Central memory CD8-positive, alpha-beta T cell (primary cell): Measurements from ENCODE around the gene CCR5AS.
"Not testable (repeated sequence)": the region's sequence is repeated elsewhere in the genome, so short reads cannot be mapped to it uniquely, and the experiment has no call there.

Source experiments
- ATAC-seq: fragments of 150-1000 bp; cut with Tn5 transposase; replicated peaks from 2 replicates; pipeline ENCODE4 v1.10.0; 2022; ENCODE audit warnings: mild to moderate bottlenecking, moderate FRiP score, moderate number of reproducible peaks; ENCODE audit not compliant: poor library complexity, severe bottlenecking; ENCODE audit errors: extremely low read depth
- DNase-seq, 2 donors: peaks; one replicate each; pipeline ENCODE4 v3.0.0; 2021; ENCODE audit warnings: low spot score in 2 of 2
- H3K27ac Mint-ChIP-seq: one replicate; pipeline ENCODE4 v1.8.0; 2022; ENCODE audit warnings: low read depth, mild to moderate bottlenecking, moderate library complexity, mixed read lengths
- H3K27me3 Mint-ChIP-seq: one replicate; pipeline ENCODE4 v1.8.0; 2022; ENCODE audit warnings: mixed read lengths
- H3K36me3 Mint-ChIP-seq: one replicate; pipeline ENCODE4 v1.8.0; 2022; ENCODE audit warnings: mild to moderate bottlenecking, moderate library complexity, mixed read lengths; ENCODE audit not compliant: insufficient read depth
- H3K4me1 Mint-ChIP-seq: one replicate; pipeline ENCODE4 v1.8.0; 2022; ENCODE audit warnings: mixed read lengths
- H3K4me3 Mint-ChIP-seq: one replicate; pipeline ENCODE4 v1.8.0; 2022; ENCODE audit warnings: mild to moderate bottlenecking, moderate library complexity, mixed read lengths
- H3K9me3 Mint-ChIP-seq: one replicate; pipeline ENCODE4 v1.8.0; 2022; ENCODE audit warnings: mixed read lengths

The CCR5AS gene

DNA sequence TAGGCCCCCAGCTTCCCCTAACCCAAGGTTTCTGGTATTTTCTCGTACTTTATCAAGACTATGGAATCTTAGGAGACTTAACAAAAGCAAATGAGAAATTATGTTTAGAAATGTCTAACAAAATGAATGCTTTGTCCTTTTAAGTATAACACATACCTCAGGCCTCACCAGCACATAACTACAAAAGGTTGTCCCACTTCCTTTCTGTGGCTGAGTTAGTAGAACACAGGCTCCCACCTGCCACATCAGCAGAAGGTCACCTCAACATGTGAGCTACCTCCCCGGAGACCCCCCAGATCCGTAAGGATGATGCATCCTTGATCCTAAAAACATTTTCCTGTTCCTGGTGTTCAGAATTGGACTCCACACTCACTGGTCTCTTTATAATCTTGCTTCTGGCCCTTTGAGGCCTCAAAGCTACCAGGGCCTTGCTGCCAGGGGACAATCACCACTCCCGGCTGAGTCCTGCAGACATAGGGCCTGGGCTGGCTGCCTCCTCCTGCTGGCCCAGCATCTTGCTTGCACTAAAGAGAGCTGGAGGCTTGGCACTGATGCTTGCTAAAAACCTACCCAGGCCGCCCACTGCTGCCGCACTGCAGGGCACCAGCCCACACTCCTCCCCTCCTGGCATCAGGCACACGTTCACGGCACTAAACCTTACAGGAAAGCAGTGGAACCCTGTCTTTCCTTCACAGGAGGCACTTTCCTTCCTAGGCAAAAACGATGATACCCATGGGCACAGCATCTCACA, 3.0 kb upstream of the CCR5AS start:
- no peak overlapping the region for H3K4me3 Mint-ChIP-seq
- H3K27me3 Mint-ChIP-seq = no peaks in the 10 kb centered on the region
- peaks cover 27% of the 10 kb centered on the region for H3K4me1 Mint-ChIP-seq
- no peaks in the 10 kb centered on the region for H3K36me3 Mint-ChIP-seq
- DNase-seq (no peak), ATAC-seq (no peak)
- no peaks in the 10 kb centered on the region for H3K9me3 Mint-ChIP-seq
- H3K27ac Mint-ChIP-seq = peak overlapping the region; percentile 32

DNA sequence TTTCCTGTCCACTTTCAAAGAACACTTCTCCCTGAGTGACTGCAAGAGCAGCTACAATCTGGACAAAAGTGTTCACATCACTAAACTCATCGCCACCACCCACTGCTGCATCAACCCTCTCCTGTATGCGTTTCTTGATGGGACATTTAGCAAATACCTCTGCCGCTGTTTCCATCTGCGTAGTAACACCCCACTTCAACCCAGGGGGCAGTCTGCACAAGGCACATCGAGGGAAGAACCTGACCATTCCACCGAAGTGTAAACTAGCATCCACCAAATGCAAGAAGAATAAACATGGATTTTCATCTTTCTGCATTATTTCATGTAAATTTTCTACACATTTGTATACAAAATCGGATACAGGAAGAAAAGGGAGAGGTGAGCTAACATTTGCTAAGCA, 2.0 kb upstream of the CCR5AS start:
- no peak overlapping the region for H3K4me3 Mint-ChIP-seq
- no peaks in the 10 kb centered on the region for H3K27me3 Mint-ChIP-seq
- no peak overlapping the region for H3K27ac Mint-ChIP-seq
- H3K36me3 Mint-ChIP-seq = peaks cover 2% of the 10 kb centered on the region
- peaks cover 27% of the 10 kb centered on the region for H3K4me1 Mint-ChIP-seq
- no peaks in the 10 kb centered on the region for H3K9me3 Mint-ChIP-seq
- no peak for ATAC-seq
- no peak for DNase-seq

DNA sequence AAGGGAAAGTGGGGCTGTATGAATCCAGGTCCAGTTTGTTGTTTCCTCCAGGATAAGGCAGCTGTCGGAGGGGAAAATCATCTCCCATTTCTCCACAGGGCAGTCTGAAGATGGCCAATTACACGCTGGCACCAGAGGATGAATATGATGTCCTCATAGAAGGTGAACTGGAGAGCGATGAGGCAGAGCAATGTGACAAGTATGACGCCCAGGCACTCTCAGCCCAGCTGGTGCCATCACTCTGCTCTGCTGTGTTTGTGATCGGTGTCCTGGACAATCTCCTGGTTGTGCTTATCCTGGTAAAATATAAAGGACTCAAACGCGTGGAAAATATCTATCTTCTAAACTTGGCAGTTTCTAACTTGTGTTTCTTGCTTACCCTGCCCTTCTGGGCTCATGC, 1.1 kb upstream of the CCR5AS start:
- H3K27ac Mint-ChIP-seq = peak overlapping the region; percentile 99
- peaks cover 2% of the 10 kb centered on the region for H3K36me3 Mint-ChIP-seq
- peak overlapping the region; percentile 86 for H3K4me3 Mint-ChIP-seq
- peaks cover 27% of the 10 kb centered on the region for H3K4me1 Mint-ChIP-seq
- H3K9me3 Mint-ChIP-seq = no peaks in the 10 kb centered on the region
- H3K27me3 Mint-ChIP-seq = no peaks in the 10 kb centered on the region
- no peak for ATAC-seq
- DNase-seq = no peak

DNA sequence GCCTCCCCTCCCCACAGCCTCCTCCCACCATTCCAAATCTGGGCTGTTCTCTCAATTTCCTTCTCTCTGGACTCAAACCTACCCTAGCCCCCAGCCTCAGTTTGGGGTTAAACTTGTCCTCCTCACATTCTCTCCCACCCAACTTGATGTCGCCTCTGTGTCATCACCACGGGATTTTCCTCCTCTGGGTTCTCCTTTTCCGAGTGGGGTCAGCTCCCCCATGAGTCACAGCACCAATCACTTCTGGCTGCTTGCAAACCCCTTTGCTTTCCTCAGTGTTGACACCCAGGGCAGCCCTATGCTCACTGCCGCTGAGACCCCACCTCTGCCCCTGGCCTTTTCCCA, 451 bp downstream of the CCR5AS start:
- Mint-ChIP-seq H3K4me1 (peaks cover 27% of the 10 kb centered on the region), H3K27me3 (no peaks in the 10 kb centered on the region), H3K9me3 (no peaks in the 10 kb centered on the region), H3K4me3 (no peak overlapping the region), H3K36me3 (peaks cover 2% of the 10 kb centered on the region), H3K27ac (peak overlapping the region; percentile 99)
- no peak for ATAC-seq
- no peak for DNase-seq

DNA sequence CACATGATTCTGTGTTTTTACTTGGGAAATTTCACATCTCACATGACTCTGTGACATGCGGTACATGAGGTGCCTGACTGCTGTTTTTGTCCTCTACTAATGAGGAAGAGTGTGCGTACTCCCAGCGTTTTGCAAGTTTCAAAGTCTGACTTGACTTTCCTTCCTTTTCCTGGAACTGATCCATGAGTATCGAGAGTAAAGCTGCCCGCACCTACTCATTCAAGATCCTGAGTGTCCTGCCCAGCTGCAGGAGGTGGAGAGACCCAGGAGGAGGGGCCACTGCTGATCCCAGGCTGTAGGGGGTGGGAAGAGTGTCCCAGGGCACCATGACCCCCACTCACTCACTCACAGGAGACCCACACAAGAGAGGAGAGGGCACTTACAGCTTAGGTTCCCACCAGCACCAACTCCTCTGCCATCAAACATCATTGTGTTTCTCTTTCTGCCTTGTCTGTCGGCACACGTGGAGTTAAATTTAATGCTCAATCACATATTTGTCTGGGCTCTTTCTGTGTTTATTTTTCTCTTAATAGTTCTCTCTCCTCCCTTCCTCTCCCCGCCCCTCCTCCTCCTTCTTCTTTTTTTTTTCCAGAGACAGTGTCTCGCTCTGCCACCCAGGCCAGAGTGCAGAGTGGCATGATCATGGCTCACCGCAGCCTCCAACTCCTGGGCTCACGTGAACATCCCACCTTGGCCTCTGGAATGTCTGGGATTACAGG, 1.4 kb downstream of the CCR5AS start:
- no peak for DNase-seq
- Mint-ChIP-seq H3K36me3 (peaks cover 2% of the 10 kb centered on the region), H3K9me3 (no peaks in the 10 kb centered on the region), H3K27me3 (no peaks in the 10 kb centered on the region), H3K4me3 (no peak overlapping the region), H3K27ac (peak overlapping the region; percentile 99), H3K4me1 (peaks cover 27% of the 10 kb centered on the region)
- no peak for ATAC-seq

DNA sequence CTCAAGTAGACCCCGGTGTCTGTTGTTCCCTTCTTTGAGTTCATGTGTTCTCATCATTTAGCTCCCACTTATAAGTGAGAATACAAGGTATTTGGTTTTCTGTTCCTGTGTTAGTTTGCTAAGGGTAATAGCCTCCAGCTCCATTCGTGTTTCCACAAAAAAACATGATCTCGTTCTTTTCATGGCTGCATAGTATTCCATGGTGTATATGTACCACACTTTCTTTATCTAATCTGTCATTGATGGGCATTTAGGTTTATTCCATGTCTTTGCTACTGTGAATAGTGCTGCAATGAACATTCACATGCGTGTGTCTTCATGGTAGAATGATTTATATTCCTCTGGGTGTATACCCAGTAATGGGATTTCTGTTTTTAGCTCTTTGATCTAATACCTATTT, 4.0 kb downstream of the CCR5AS start:
- H3K9me3 Mint-ChIP-seq, H3K27ac Mint-ChIP-seq, ATAC-seq, DNase-seq, H3K27me3 Mint-ChIP-seq, H3K4me3 Mint-ChIP-seq, H3K36me3 Mint-ChIP-seq: not testable (repeated sequence)
- H3K4me1 Mint-ChIP-seq = peaks cover 14% of the 10 kb centered on the region

DNA sequence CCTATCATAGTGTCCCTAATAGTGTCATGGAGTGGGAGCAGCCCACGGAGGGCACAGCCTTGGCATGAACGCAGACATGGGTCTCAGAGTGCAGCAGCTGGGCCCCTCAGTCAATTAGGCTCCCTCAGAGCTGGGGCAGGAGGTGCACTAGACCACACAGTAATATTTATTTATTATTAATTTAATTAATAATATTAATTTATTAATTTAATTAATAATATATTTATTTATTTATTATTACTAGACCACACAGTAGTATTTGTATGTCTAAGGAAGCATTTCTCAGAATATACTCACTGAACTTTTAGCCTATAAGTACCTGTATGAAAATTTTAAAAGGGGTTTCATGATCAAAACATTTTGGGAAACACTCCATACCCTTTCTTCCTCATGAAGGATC, 5.3 kb downstream of the CCR5AS start:
- Mint-ChIP-seq H3K27ac (no peak overlapping the region), H3K27me3 (no peaks in the 10 kb centered on the region), H3K4me3 (no peak overlapping the region), H3K4me1 (peaks cover 2% of the 10 kb centered on the region), H3K9me3 (no peaks in the 10 kb centered on the region), H3K36me3 (peaks cover 2% of the 10 kb centered on the region)
- DNase-seq (no peak), ATAC-seq (no peak)

DNA sequence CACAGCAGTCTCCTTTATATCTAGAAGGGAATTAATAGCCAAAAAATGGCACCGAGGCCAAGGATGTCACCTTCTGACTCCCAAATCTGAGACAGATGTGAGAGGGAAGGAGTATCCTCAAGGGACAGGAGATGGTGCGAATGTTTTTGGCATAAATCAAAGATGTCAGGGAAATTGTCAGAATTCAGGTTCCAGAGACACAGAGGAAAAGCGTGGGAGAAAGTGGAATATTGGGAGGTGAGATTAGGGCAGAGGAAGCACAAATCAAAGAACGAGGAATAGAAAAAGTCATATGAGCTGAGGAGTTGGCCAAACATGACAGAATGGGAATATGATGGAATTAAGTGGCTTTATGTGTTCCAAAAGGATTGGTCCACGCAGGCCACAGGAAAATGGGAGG, 6.0 kb downstream of the CCR5AS start:
- H3K4me3 Mint-ChIP-seq = no peak overlapping the region
- peaks cover 2% of the 10 kb centered on the region for H3K36me3 Mint-ChIP-seq
- no peak for DNase-seq
- no peak for ATAC-seq
- H3K27me3 Mint-ChIP-seq = no peaks in the 10 kb centered on the region
- no peaks in the 10 kb centered on the region for H3K4me1 Mint-ChIP-seq
- no peaks in the 10 kb centered on the region for H3K9me3 Mint-ChIP-seq
- H3K27ac Mint-ChIP-seq = no peak overlapping the region

DNA sequence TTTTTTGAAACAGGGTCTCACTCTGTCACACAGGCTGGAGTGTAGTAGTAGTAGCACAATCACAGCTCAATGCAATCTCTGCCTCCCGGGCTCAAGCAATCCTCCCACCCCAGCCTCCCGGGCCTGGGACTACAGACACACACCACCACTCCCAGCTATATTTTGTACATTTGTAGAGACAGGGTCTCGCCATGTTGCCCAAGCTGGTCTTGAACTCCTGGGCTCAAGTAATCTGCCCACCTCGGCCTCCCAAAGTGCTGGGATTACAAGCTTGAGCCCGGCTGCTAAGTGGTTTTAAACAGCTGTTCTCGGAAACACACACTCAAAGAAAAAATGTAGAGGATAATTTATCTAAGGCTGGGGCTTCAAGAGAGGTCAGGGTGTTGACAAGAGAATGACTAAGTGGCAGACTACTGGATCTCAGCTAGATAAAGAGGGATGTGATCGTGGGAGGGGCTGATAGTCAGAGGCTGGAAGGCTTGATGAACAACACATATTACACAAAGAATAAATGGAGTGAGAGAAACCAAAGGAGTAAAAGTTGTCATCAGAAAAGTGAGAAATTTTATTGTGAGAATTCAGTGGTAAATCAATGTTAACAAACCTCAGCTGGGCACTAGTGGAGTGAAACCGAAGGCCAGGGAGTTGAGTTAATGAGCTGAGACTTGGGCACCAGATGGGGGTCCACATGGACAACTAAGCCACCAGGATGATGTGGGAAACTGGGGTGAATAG, 6.7 kb downstream of the CCR5AS start:
- Mint-ChIP-seq H3K27ac (no peak overlapping the region), H3K4me1 (no peaks in the 10 kb centered on the region), H3K4me3 (no peak overlapping the region), H3K27me3 (no peaks in the 10 kb centered on the region), H3K9me3 (no peaks in the 10 kb centered on the region), H3K36me3 (peaks cover 2% of the 10 kb centered on the region)
- DNase-seq (no peak), ATAC-seq (no peak)

DNA sequence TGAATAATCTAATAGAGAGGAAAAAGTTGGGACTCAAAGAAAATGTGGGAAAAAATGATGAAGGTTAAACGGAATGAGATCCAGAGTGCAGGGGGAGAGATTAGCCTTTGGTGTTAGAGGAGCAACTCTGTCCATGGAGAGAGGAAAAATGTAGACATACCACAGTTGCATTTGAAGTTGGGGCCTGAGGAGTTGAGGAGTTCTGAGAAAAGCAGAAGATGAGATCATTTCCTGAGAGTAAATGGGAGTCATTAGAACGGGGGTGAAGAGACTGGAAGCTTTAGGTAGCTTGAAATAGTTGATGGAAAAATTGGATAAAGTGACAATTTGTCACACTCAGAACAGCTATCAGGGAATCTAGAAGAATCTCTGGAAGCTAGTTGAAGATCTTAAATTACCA, 7.3 kb downstream of the CCR5AS start:
- Mint-ChIP-seq H3K27ac (no peak overlapping the region), H3K27me3 (no peaks in the 10 kb centered on the region), H3K4me1 (no peaks in the 10 kb centered on the region), H3K9me3 (no peaks in the 10 kb centered on the region), H3K4me3 (no peak overlapping the region), H3K36me3 (peaks cover under 1% of the 10 kb centered on the region)
- no peak for DNase-seq
- ATAC-seq = no peak

DNA sequence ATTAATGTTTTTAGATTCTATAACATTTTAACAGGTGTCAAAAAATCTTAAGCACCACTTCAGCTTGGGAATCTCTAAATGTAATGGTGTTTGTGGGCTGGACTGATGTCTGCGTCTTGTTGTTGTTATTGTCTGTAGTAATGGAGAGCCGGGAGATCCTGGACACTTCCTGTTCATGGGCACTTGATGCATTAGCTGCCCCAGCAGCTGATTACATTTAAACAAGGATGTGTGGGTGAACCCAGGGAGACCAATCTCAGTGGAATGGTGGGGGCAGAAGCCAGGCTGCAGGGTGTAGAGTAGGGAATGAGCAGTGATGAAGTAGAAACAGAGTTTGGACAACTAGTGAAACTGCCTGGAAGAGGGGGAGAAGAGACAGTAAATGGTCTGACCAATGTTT, 7.8 kb downstream of the CCR5AS start:
- H3K4me3 Mint-ChIP-seq = no peak overlapping the region
- no peak overlapping the region for H3K27ac Mint-ChIP-seq
- H3K36me3 Mint-ChIP-seq = no peaks in the 10 kb centered on the region
- no peaks in the 10 kb centered on the region for H3K4me1 Mint-ChIP-seq
- DNase-seq (no peak), ATAC-seq (no peak)
- H3K27me3 Mint-ChIP-seq = no peaks in the 10 kb centered on the region
- H3K9me3 Mint-ChIP-seq = no peaks in the 10 kb centered on the region

DNA sequence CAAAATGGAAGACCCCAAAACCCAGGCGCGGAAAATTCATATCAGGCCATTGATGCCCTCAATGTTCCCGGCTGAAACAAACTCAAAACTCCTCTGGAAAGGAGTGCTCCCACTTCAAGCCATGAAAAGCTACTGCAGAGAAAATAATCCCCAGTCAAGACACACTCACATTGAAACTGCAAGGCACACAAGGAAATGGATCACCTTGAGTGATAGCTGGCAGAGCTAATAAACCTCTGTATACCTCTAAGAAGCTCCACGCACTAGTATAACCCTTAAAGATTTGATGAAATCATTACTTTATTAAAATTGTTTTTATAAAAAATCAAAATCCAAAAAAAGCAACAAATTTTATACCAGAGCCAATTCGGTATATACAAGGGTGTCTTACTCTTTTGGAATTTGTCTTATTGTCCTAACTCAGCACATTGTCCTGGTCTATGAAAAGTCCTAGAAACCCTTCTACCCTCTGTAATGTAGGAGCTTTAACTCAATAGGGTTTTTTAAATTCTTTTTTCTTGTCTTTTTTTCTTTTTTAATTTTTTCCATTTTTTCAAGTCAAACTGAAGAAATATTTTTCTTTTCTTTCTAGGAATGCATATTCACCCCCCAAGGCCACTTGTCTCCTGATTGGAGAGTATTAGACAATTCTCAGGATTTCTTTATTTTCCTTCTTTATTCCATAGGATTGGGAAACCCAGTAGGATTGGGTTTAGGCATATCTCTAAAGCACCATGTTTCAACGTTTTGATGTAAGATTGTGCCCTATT, 8.5 kb downstream of the CCR5AS start:
- Mint-ChIP-seq H3K36me3 (no peaks in the 10 kb centered on the region), H3K27me3 (no peaks in the 10 kb centered on the region), H3K27ac (no peak overlapping the region), H3K9me3 (no peaks in the 10 kb centered on the region), H3K4me1 (no peaks in the 10 kb centered on the region), H3K4me3 (no peak overlapping the region)
- ATAC-seq (no peak), DNase-seq (no peak)
